H9 (cell line): Measurements from ENCODE around the gene FGF12. TPM values are rescaled to one million over a fixed set of nuclear protein-coding genes. Genes with fewer than 3 reads are reported as not detected.

ENCODE experiments used
- DNase-seq: peaks from one replicate; pipeline ENCODE4 v3.0.0-alpha.2; 2017
- H2AFZ ChIP-seq: one replicate; pipeline ENCODE4 v1.6.1; 2013; ENCODE audit warnings: mild to moderate bottlenecking, low read length, control low read depth, moderate library complexity
- H2AK5ac ChIP-seq: 2 replicates; pipeline ENCODE4 v1.6.1; 2013; ENCODE audit warnings: low read length, control low read depth, mixed read lengths; ENCODE audit not compliant: insufficient read length
- H2BK120ac ChIP-seq: one replicate; pipeline ENCODE4 v1.6.1; 2013; ENCODE audit warnings: low read depth, mild to moderate bottlenecking, low read length, control low read depth, inconsistent platforms; ENCODE audit not compliant: poor library complexity, severe bottlenecking
- H2BK12ac ChIP-seq: 2 replicates; pipeline ENCODE4 v1.6.1; 2013; ENCODE audit warnings: low read length, control low read depth, mixed read lengths, low read depth; ENCODE audit not compliant: insufficient read length
- H2BK15ac ChIP-seq: 2 replicates; pipeline ENCODE4 v1.6.1; 2013; ENCODE audit warnings: low read depth, low read length, control low read depth
- H2BK20ac ChIP-seq: one replicate; pipeline ENCODE4 v1.6.1; 2013; ENCODE audit warnings: low read depth, mild to moderate bottlenecking, low read length, control low read depth, inconsistent platforms; ENCODE audit not compliant: poor library complexity, severe bottlenecking
- H2BK5ac ChIP-seq: 2 replicates; pipeline ENCODE4 v1.6.1; 2013; ENCODE audit warnings: low read length, control low read depth, mixed read lengths; ENCODE audit not compliant: insufficient read length
- H3K14ac ChIP-seq: 2 replicates; pipeline ENCODE4 v1.6.1; 2013; ENCODE audit warnings: low read length, control low read depth; ENCODE audit not compliant: insufficient read depth
- H3K18ac ChIP-seq: 2 replicates; pipeline ENCODE4 v1.6.1; 2013; ENCODE audit warnings: low read depth, mild to moderate bottlenecking, mixed read lengths, low read length, control low read depth; ENCODE audit not compliant: insufficient read length
- H3K23ac ChIP-seq: 2 replicates; pipeline ENCODE4 v1.6.1; 2013; ENCODE audit warnings: low read length, control low read depth, mixed read lengths, low read depth; ENCODE audit not compliant: insufficient read length
- H3K23me2 ChIP-seq: 2 replicates; pipeline ENCODE4 v1.6.1; 2013; ENCODE audit warnings: low read depth, mild to moderate bottlenecking, mixed read lengths, low read length, control low read depth; ENCODE audit not compliant: insufficient read length, poor library complexity, severe bottlenecking
- H3K27ac ChIP-seq: 2 replicates; pipeline ENCODE4 v1.5.1; 2013; ENCODE audit warnings: low read length, control low read depth, mixed read lengths, low read depth; ENCODE audit not compliant: insufficient read length
- H3K27me3 ChIP-seq: 2 replicates; pipeline ENCODE4 v1.6.1; 2013; ENCODE audit warnings: low read length, control low read depth, inconsistent platforms; ENCODE audit not compliant: insufficient read depth
- H3K4ac ChIP-seq: 2 replicates; pipeline ENCODE4 v1.6.1; 2013; ENCODE audit warnings: low read depth, mild to moderate bottlenecking, control low read depth, inconsistent platforms, low read length, moderate library complexity
- H3K4me1 ChIP-seq: 2 replicates; pipeline ENCODE4 v1.6.1; 2013; ENCODE audit warnings: low read length, control low read depth, inconsistent platforms; ENCODE audit not compliant: insufficient read depth
- H3K4me2 ChIP-seq: 2 replicates; pipeline ENCODE4 v1.6.1; 2013; ENCODE audit warnings: low read length, control low read depth, mixed read lengths; ENCODE audit not compliant: insufficient read length, insufficient read depth
- H3K56ac ChIP-seq: 2 replicates; pipeline ENCODE4 v1.6.1; 2013; ENCODE audit warnings: low read depth, mild to moderate bottlenecking, mixed read lengths, low read length, control low read depth; ENCODE audit not compliant: insufficient read length
- H3K79me1 ChIP-seq: 2 replicates; pipeline ENCODE4 v1.6.1; 2013; ENCODE audit warnings: low read depth, mild to moderate bottlenecking, moderate library complexity, low read length, control low read depth, inconsistent platforms; ENCODE audit not compliant: insufficient read depth, poor library complexity, severe bottlenecking
- H3K79me2 ChIP-seq: 2 replicates; pipeline ENCODE4 v1.6.1; 2013; ENCODE audit warnings: low read length, control low read depth, inconsistent platforms; ENCODE audit not compliant: insufficient read depth
- H3K9ac ChIP-seq: 2 replicates; pipeline ENCODE4 v1.6.1; 2013; ENCODE audit warnings: low read length, control low read depth, mixed read lengths; ENCODE audit not compliant: insufficient read length; ENCODE audit errors: extremely low read depth
- H3K9me3 ChIP-seq: one replicate; pipeline ENCODE4 v1.6.1; 2013; ENCODE audit warnings: low read depth, low read length, inconsistent platforms; ENCODE audit not compliant: control insufficient read depth
- H3T11ph ChIP-seq: one replicate; pipeline ENCODE4 v1.6.1; 2013; ENCODE audit warnings: mild to moderate bottlenecking, low read length, control low read depth, inconsistent platforms
- H4K20me1 ChIP-seq: one replicate; pipeline ENCODE4 v1.6.1; 2013; ENCODE audit not compliant: control insufficient read depth, insufficient read length, insufficient read depth
- H4K5ac ChIP-seq: 2 replicates; pipeline ENCODE4 v1.6.1; 2013; ENCODE audit warnings: low read depth, mild to moderate bottlenecking, mixed read lengths, low read length, control low read depth; ENCODE audit not compliant: insufficient read length
- H4K8ac ChIP-seq: replicated peaks from 2 replicates; pipeline ENCODE4 v1.6.1; 2013; ENCODE audit warnings: low read length, control low read depth, mixed read lengths, low read depth; ENCODE audit not compliant: insufficient read length
- H4K91ac ChIP-seq: 2 replicates; pipeline ENCODE4 v1.6.1; 2013; ENCODE audit warnings: low read depth, mild to moderate bottlenecking, moderate library complexity, mixed read lengths, low read length, control low read depth; ENCODE audit not compliant: insufficient read length
- H3K27ac Mint-ChIP-seq, 3 experiments: 2 replicates in 2 of 3; 3 replicates in 1 of 3; pipeline ENCODE4 v1.8.0; 2020 to 2021; ENCODE audit warnings: mixed read lengths in 3 of 3, mild to moderate bottlenecking in 1 of 3, moderate library complexity in 1 of 3
- H3K27me3 Mint-ChIP-seq: 2 replicates; pipeline ENCODE4 v1.8.0; 2021; ENCODE audit warnings: low read depth, mild to moderate bottlenecking, moderate library complexity, mixed read lengths
- H3K36me3 Mint-ChIP-seq, 3 experiments: 2 replicates in 2 of 3; 3 replicates in 1 of 3; pipeline ENCODE4 v1.8.0; 2020 to 2021; ENCODE audit warnings: low read depth in 3 of 3, mixed read lengths in 3 of 3; ENCODE audit not compliant: insufficient read depth in 1 of 3
- H3K4me1 Mint-ChIP-seq, 2 experiments: 2 replicates each; pipeline ENCODE4 v1.8.0; 2020; ENCODE audit warnings: mixed read lengths in 2 of 2
- H3K4me3 Mint-ChIP-seq, 2 experiments: 2 replicates in 1 of 2; 3 replicates in 1 of 2; pipeline ENCODE4 v1.8.0; 2020 to 2021; ENCODE audit warnings: mild to moderate bottlenecking in 2 of 2, mixed read lengths in 2 of 2, moderate library complexity in 1 of 2
- H3K9me3 Mint-ChIP-seq, 2 experiments: 2 replicates in 1 of 2; 3 replicates in 1 of 2; pipeline ENCODE4 v1.8.0; 2020; ENCODE audit warnings: mild to moderate bottlenecking in 2 of 2, mixed read lengths in 2 of 2, moderate library complexity in 1 of 2
- CTCF ChIP-seq: fragments of 200-600 bp; sonication (generic); conservative IDR thresholded peaks from 3 replicates; pipeline ENCODE4 v1.8.0; 2021; ENCODE audit warnings: antibody characterized with exemption, mild to moderate bottlenecking
- WGBS: extraction: QIAGEN DNeasy Blood & Tissue Kit; methylation state at CpG from one replicate; pipeline ENCODE4 v1.1.7; 2013; ENCODE audit warnings: missing lambda C conversion rate, low lambda C conversion rate, mixed read lengths; ENCODE audit not compliant: insufficient read length; ENCODE audit errors: extremely low coverage; 5-methylcytosine and 5-hydroxymethylcytosine counted together
- total RNA-seq: library from RNA; stranded (reverse); gene quantifications from 2 replicates; pipeline ENCODE4 v1.2.1, GENCODE V29; 2021

The FGF12 gene
- total RNA-seq, 1 experiment from 2014 or later, result 5.6 TPM

GRCh38 chr3:192577811-192578210, 149.5 kb downstream of the FGF12 start:
- no peak for TF ChIP-seq CTCF
- H3K9me3 ChIP-seq, result no peaks in the 10 kb centered on the region
- no peak for DNase-seq
- H3K27me3 ChIP-seq, result no peaks in the 10 kb centered on the region
- no peaks in the 10 kb centered on the region for H3K36me3 Mint-ChIP-seq
- no peak overlapping the region for H3K27ac Mint-ChIP-seq
- H4K8ac ChIP-seq, result no peak overlapping the region
- H2BK20ac ChIP-seq, result no peak overlapping the region
- no peak overlapping the region for H3K23ac ChIP-seq
- no peak overlapping the region for H2BK120ac ChIP-seq
- no peak overlapping the region for H3K9ac ChIP-seq
- H3K4me1 ChIP-seq, result no peaks in the 10 kb centered on the region
- peaks cover 0 to 4% of the 10 kb centered on the region in 2 experiments; a peak in 2 of 5 replicates for H3K9me3 Mint-ChIP-seq
- H2BK15ac ChIP-seq, result no peak overlapping the region
- no peaks in the 10 kb centered on the region for H3K27me3 Mint-ChIP-seq
- H3K56ac ChIP-seq, result no peak overlapping the region
- no peaks in the 10 kb centered on the region for H3K23me2 ChIP-seq
- no peak overlapping the region for H2BK5ac ChIP-seq
- no peak overlapping the region for H2BK12ac ChIP-seq
- no peaks in the 10 kb centered on the region for H3K4me1 Mint-ChIP-seq
- H4K5ac ChIP-seq, result no peak overlapping the region
- no peak overlapping the region for H4K91ac ChIP-seq
- H3K27ac ChIP-seq, result no peak overlapping the region
- H3K4me3 Mint-ChIP-seq, result no peak overlapping the region
- no peak overlapping the region for H3T11ph ChIP-seq
- no peak overlapping the region for H2AFZ ChIP-seq
- no CpG with 5 or more reads among the region's 2 CpGs for WGBS
- no peak overlapping the region for H3K4ac ChIP-seq
- no peak overlapping the region for H3K18ac ChIP-seq
- no peak overlapping the region for H3K4me2 ChIP-seq
- H3K79me1 ChIP-seq, result no peaks in the 10 kb centered on the region
- H3K14ac ChIP-seq, result no peak overlapping the region
- no peak overlapping the region for H2AK5ac ChIP-seq
- no peaks in the 10 kb centered on the region for H4K20me1 ChIP-seq
- no peaks in the 10 kb centered on the region for H3K79me2 ChIP-seq
